Rectal smooth muscle tissue (tissue), 1 donor: ENCODE data around the gene KIF16B.

ENCODE experiments used
- H3K27ac ChIP-seq: one replicate; pipeline ENCODE4 v1.7.0; 2013; ENCODE audit warnings: low read depth, low read length, inconsistent platforms
- H3K27me3 ChIP-seq: one replicate; pipeline ENCODE4 v1.7.0; 2013; ENCODE audit warnings: low read length; ENCODE audit not compliant: control insufficient read depth, insufficient read depth
- H3K36me3 ChIP-seq: one replicate; pipeline ENCODE4 v1.7.0; 2013; ENCODE audit warnings: low read length; ENCODE audit not compliant: control insufficient read depth, insufficient read depth
- H3K4me1 ChIP-seq: one replicate; pipeline ENCODE4 v1.7.0; 2013; ENCODE audit warnings: low read length; ENCODE audit not compliant: control insufficient read depth, insufficient read depth
- H3K4me3 ChIP-seq: one replicate; pipeline ENCODE4 v1.7.0; 2013; ENCODE audit warnings: low read length
- H3K9ac ChIP-seq: one replicate; pipeline ENCODE4 v1.7.0; 2013; ENCODE audit warnings: low read length

The KIF16B gene

DNA sequence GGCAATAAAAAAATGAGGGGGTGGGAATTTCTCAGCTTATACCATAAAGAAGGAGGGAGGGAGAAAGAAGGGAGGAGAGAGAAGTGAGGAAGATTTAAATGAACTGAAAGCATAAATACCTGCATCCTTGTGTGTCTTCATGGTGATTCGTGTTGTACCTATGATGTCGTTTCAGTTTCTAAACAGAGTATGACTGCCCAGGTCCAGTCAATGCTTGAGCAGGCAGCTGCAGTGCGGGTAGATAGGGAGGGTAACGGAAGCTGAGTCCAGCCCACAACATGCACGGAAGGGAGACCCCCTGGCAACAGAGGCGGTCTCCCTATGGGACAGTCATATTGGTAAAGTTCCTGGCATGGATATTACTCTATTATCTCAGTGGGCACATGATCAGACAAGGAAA, 184.5 kb downstream of the KIF16B start:
- Histone ChIP-seq H3K27ac (no peak overlapping the region), H3K4me1 (no peaks in the 10 kb centered on the region), H3K9ac (no peak overlapping the region), H3K36me3 (peaks cover 4% of the 10 kb centered on the region), H3K27me3 (no peaks in the 10 kb centered on the region), H3K4me3 (no peak overlapping the region)

DNA sequence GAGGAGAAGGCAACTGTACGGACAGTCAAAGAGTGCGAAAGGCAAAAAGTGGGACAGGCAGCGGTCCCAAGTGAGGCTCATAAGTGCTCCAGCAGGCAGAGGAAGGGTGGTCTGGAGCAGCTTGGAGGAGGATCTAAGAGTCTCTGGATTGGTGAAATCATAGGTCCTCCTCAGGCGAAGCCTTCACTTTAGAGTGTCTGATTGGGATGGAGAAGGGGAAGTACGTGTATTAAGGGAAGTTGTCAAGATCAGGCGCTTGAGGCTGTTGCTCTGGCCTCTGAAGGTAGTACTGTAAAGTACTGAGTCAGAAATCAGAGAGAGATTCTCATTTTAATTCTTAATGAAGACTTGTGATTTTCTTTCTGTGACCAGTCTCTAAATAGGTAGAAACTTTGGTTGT, 185.6 kb downstream of the KIF16B start:
- H3K4me3 ChIP-seq: no peak overlapping the region
- H3K27me3 ChIP-seq: no peaks in the 10 kb centered on the region
- H3K36me3 ChIP-seq: peaks cover 6% of the 10 kb centered on the region
- no peak overlapping the region for H3K9ac ChIP-seq
- no peaks in the 10 kb centered on the region for H3K4me1 ChIP-seq
- no peak overlapping the region for H3K27ac ChIP-seq

DNA sequence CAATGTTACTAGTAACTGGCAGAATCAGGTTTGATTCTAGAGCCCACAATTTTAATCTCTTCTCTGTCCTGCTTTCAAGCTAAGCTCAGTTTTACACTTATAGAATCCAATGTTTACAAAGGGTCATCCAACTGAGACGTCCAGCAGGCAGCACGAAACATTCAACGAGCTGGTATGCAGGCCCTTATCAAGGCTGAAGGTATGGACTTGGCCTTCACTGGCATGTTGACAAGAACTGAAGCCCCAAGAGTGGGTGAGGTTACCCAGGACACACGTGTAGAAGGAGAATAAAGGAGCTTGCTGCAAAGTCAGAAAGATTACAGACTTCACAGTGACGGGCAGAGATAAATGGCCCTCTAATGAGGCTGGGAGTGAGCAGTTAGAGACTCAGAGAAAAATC, 187.4 kb downstream of the KIF16B start:
- Histone ChIP-seq H3K9ac (no peak overlapping the region), H3K4me3 (no peak overlapping the region), H3K27me3 (no peaks in the 10 kb centered on the region), H3K36me3 (peaks cover 3% of the 10 kb centered on the region), H3K4me1 (no peaks in the 10 kb centered on the region), H3K27ac (no peak overlapping the region)

DNA sequence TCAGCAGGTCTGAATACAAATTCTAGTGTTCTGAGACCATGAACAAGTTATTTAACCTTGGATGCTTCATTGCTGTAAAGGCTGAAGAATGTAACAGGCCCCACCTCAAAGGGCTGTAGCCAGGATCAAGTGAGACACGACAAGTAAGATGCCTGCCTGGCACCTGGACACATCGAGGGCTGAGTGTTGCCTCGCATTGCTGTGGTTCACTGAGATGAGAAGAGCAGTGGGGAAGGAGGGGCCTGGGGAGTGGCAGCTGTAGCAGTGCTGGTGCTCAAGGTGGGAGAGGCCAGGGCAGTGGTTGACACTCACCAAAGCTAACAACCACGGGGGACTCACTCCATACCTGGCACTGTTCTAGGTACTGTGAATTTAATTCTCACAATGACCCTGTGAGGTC, 187.8 kb downstream of the KIF16B start:
- H3K27ac ChIP-seq: no peak overlapping the region
- H3K4me3 ChIP-seq: no peak overlapping the region
- H3K36me3 ChIP-seq: peaks cover 3% of the 10 kb centered on the region
- no peaks in the 10 kb centered on the region for H3K4me1 ChIP-seq
- H3K9ac ChIP-seq: no peak overlapping the region
- no peaks in the 10 kb centered on the region for H3K27me3 ChIP-seq

DNA sequence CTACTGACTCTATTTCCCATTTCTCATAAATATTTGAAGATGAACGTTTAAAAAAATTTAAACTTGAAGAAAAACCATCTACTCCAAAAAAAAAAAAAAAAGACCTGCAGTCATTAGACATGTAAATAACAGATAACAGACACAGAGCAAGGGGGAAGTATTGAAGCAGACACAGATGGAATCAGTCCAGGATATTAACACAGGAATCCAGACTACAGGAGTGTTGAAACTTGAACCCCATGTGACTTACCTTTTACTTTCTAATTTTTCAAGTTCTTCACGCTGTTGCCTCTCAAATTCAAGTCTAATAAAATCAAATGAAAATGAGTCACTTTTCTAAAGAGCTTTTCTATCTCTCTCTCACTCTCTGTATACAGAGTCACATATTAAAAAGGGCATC, 191.8 kb downstream of the KIF16B start:
- no peaks in the 10 kb centered on the region for H3K27me3 ChIP-seq
- no peak overlapping the region for H3K4me3 ChIP-seq
- peaks cover 3% of the 10 kb centered on the region for H3K36me3 ChIP-seq
- H3K27ac ChIP-seq: no peak overlapping the region
- H3K4me1 ChIP-seq: no peaks in the 10 kb centered on the region
- H3K9ac ChIP-seq: no peak overlapping the region

DNA sequence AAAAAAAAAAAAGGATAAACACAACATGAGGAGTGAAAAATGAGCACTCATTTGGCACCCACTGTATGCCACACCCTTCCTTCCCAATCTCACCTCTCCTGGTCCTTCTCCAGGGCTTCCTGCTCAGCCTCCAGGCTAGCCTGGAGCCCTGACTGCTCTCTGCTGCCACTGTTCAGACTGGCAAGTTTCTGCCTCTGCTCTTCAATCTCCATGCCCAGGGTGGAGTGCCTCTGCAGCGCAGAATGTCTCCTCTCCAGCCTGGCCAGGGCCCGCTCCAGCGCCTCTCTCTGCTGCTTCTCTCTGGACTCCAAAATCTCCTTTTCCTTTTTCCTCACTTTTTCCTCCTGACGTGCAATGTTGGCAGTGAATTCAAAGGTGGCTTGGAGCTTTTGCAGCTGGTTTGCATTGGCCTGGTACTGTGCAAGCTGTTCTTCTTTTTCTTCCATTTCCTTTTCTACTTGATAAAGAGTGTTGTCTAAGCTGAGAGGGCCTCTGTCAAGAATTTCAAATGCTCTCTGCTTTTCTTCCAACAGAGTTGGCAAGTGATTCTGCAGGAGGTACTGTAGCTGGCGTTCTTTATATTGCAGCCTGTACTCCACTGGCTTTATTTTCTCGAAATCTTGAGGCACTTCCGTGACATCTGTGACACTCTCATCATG, 194.4 kb downstream of the KIF16B start:
- H3K36me3 ChIP-seq: peaks cover 3% of the 10 kb centered on the region
- H3K9ac ChIP-seq: no peak overlapping the region
- H3K27me3 ChIP-seq: no peaks in the 10 kb centered on the region
- no peak overlapping the region for H3K4me3 ChIP-seq
- no peaks in the 10 kb centered on the region for H3K4me1 ChIP-seq
- no peak overlapping the region for H3K27ac ChIP-seq

DNA sequence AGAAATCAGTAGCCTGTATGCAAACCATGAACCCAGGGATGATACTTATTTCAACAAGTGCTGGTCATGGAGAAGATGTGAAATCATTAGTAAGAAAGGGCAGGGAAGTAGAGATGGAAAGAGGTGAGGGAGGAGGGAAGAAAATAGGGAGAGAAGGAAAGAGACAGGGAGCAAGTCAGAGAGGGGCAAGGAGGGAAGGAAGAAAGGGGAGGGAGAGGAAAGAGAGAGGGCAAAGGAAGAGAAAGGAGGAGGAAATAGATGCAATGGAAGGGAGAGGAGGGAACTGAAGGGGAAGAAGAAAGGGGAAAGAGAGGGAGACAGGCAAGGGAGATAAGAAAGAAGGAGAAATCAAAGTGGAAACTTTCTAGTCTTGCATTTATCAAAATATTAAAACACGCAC, 195.1 kb downstream of the KIF16B start:
- Histone ChIP-seq H3K4me3 (no peak overlapping the region), H3K27ac (no peak overlapping the region), H3K36me3 (no peaks in the 10 kb centered on the region), H3K9ac (no peak overlapping the region), H3K4me1 (no peaks in the 10 kb centered on the region), H3K27me3 (no peaks in the 10 kb centered on the region)

DNA sequence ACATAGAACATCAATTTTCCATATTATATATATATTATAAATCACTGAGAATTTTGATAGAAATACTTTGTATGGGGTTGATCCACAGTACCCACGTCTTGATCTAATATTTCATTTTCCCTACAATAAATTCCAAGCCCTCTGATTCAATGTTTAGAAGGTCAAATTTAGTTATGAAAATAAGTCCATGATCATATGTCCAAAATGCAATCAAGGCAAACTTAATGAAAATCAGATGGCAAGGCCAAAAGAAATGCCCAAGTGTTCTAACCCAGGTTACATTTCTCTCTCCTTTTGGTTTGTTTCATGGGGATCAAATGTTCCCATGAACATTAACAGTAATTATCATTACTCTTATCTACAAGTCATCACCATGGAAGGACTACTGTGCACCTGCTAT, 203.8 kb downstream of the KIF16B start:
- Histone ChIP-seq H3K27me3 (no peaks in the 10 kb centered on the region), H3K4me3 (no peak overlapping the region), H3K36me3 (no peaks in the 10 kb centered on the region), H3K9ac (no peak overlapping the region), H3K4me1 (no peaks in the 10 kb centered on the region), H3K27ac (no peak overlapping the region)

DNA sequence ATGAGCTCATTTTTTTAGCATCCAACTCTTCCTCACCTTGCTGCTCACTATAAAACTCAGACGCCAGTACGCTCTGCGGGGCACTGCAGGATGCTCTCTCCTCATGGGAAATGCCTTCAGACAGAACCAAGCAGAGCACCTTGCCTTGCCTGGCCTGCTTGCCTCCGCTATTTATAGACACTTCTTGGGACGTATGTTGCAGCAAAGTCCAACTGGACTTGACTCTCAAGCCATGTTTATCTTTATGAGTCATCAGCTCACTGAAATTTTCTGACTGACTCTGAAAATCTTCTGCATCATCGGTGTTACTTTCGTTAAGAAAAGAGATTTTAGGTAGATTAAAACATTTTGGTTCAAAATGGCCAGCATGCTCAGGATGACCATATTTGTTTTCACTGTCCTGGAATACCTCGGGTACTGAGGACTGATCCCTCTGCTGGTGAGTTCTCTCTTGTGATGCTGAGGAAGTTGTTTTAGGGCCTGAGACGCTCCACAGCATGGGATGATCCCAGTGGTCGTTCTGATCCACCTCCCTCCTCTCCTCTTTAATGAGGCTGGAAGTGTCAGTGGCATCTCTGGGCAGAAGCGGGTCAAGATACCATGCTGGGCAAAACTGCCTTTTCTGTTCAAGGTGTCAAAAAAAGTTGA, 204.5 kb downstream of the KIF16B start:
- H3K27me3 ChIP-seq: no peaks in the 10 kb centered on the region
- H3K27ac ChIP-seq: no peak overlapping the region
- H3K9ac ChIP-seq: no peak overlapping the region
- H3K36me3 ChIP-seq: no peaks in the 10 kb centered on the region
- H3K4me3 ChIP-seq: no peak overlapping the region
- no peaks in the 10 kb centered on the region for H3K4me1 ChIP-seq

DNA sequence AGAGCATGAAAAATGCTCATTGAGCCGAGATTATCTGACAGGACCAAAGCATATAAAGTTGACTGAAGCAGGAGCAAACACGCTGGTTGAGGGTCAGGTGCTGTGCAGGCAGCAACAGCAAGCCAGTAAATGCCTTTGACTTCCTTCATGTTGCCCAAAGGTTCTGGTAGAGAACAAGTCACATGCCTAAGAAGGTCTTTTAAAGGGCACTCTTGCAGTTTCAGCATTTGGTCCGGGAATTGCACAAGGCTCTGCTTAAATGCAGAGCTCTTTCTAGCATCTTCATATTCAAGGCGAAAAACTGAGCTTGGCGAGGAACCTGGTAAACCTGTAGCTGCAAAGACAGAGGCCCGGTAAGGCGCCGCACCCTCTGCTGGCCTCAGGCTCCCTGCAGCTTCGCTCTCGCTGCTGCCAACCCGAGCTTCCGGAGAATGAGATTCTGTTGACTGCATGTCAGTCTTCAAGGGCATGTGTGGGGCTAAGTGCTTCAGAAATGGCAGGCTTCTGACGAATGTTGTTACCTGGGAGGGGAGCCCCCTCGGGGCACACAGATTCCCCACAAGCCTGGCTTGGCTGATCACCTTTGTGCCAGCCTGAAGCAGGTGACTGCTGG, 205.2 kb downstream of the KIF16B start:
- H3K36me3 ChIP-seq: no peaks in the 10 kb centered on the region
- no peaks in the 10 kb centered on the region for H3K4me1 ChIP-seq
- H3K27me3 ChIP-seq: no peaks in the 10 kb centered on the region
- no peak overlapping the region for H3K27ac ChIP-seq
- no peak overlapping the region for H3K9ac ChIP-seq
- H3K4me3 ChIP-seq: no peak overlapping the region

DNA sequence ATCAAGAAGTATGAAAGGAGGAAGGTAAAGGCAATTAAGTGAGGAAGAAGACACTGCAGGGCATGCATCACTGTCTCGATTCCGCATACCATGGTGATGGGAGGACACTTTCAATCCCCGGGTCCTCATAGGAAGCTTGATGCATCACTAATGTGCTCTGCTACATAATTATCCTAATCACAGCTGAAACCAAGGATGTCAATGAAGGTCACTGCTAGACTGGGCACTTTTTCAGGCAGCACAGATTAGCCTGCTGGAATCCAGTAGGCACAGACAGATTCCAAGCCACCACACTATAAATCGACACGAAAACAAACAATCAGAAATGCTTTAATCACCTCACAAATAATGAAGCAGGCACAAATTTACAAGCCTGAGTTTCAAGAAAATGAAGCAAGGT, 206.7 kb downstream of the KIF16B start:
- Histone ChIP-seq H3K9ac (no peak overlapping the region), H3K4me3 (no peak overlapping the region), H3K36me3 (no peaks in the 10 kb centered on the region), H3K27ac (no peak overlapping the region), H3K27me3 (no peaks in the 10 kb centered on the region), H3K4me1 (no peaks in the 10 kb centered on the region)

DNA sequence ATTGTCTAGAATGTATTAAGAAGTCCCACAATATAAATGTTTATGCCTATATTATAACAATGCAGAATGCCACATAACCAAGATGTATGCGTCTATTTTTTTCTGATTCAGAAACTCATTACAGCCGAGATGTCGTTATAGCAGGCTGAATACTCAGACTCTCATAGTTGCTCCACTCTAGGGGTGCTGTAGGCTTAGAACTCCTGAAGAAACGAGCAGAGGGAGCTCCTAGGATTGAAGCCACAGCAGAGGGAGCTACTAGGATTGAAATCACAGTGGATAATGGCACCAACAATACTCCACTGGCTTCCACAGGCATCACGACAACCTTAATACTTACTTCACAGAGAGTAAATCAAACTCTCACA, 208.9 kb downstream of the KIF16B start:
- no peaks in the 10 kb centered on the region for H3K36me3 ChIP-seq
- no peak overlapping the region for H3K9ac ChIP-seq
- no peaks in the 10 kb centered on the region for H3K4me1 ChIP-seq
- H3K4me3 ChIP-seq: no peak overlapping the region
- H3K27ac ChIP-seq: no peak overlapping the region
- H3K27me3 ChIP-seq: no peaks in the 10 kb centered on the region
